ENCODE data around the gene BLVRB.
A peak's percentile ranks its signal among the peaks of the same experiment; 100 is the strongest.
"Not testable (repeated sequence)": the region's sequence is repeated elsewhere in the genome, so short reads cannot be mapped to it uniquely, and the experiment has no call there.

BLVRB gene

GRCh38 chr19:40469011-40469410 lies 3.5 kb upstream of the BLVRB start:
- Histone ChIP-seq H3K27me3 (replicated peaks in 2 of 5; ENCODE audit: control insufficient read depth in 4 of 5, insufficient read depth in 5 of 5, low read length in 4 of 5) (peaks cover 0 to 27% (median 12%) of the 10 kb centered on the region in 5 experiments), H3K9me3 (ENCODE audit: control extremely low read depth in 1 of 5, control insufficient read depth in 4 of 5, insufficient read depth in 2 of 5, low read depth in 1 of 5, low read length in 4 of 5) (no peaks in the 10 kb centered on the region), H3K4me3 (ENCODE audit: control insufficient read depth in 1 of 7, extremely low read depth in 1 of 7, insufficient read depth in 4 of 7, low read depth in 2 of 7, low read length in 6 of 7) (no peak overlapping the region), H3K36me3 (ENCODE audit: control insufficient read depth in 4 of 4, insufficient read depth in 4 of 4, low read length in 3 of 4) (no peaks in the 10 kb centered on the region), H3K4me1 (ENCODE audit: control extremely low read depth in 1 of 4, control insufficient read depth in 4 of 4, insufficient read depth in 4 of 4, low read length in 3 of 4) (peaks cover 5 to 28% (median 24%) of the 10 kb centered on the region in 4 experiments), H3K27ac (ENCODE audit: insufficient read depth in 1 of 2, low read depth in 1 of 2, low read length in 2 of 2, poor library complexity in 1 of 2, severe bottlenecking in 2 of 2) (no peak overlapping the region)
- POLR2A ChIA-PET, result no interaction called here
- WGBS (ENCODE audit: insufficient coverage), result 94% methylated on average over 3 of the region's 6 CpGs
- CTCF ChIA-PET, result no interaction called here
- peak in 1 of 3 donors; percentile 14 for DNase-seq

GRCh38 chr19:40466985-40467734 lies 1.6 kb upstream of the BLVRB start, which contains the start of gene SPTBN4:
Gene SPTBN4, plus strand, starts transcription at chr19:40467001. Its CDS starts 5,621 bp downstream, at chr19:40472622.
- peaks cover 5 to 30% (median 27%) of the 10 kb centered on the region in 4 experiments for H3K4me1 ChIP-seq (ENCODE audit: control extremely low read depth in 1 of 4, control insufficient read depth in 4 of 4, insufficient read depth in 4 of 4, low read length in 3 of 4)
- DNase-seq, result no peak
- no peaks in the 10 kb centered on the region for H3K36me3 ChIP-seq (ENCODE audit: control insufficient read depth in 4 of 4, insufficient read depth in 4 of 4, low read length in 3 of 4)
- CTCF ChIA-PET, result interaction anchor here (1.3 to 2.1 kb wide), 2 partner anchors 43 to 54 kb away, joined by 4 to 5 read pairs; no protein-coding TSS in a partner anchor
- H3K4me3 ChIP-seq (ENCODE audit: control insufficient read depth in 1 of 7, extremely low read depth in 1 of 7, insufficient read depth in 4 of 7, low read depth in 2 of 7, low read length in 6 of 7), result peak within 1 kb of the TSS; percentile 7 to 81 (median 68)
- H3K27ac ChIP-seq (ENCODE audit: insufficient read depth in 1 of 2, low read depth in 1 of 2, low read length in 2 of 2, poor library complexity in 1 of 2, severe bottlenecking in 2 of 2), result no peak within 1 kb of the TSS
- POLR2A ChIA-PET, result no interaction called here
- H3K27me3 ChIP-seq (replicated peaks in 2 of 5; ENCODE audit: control insufficient read depth in 4 of 5, insufficient read depth in 5 of 5, low read length in 4 of 5), result peaks cover 0 to 27% (median 12%) of the 10 kb centered on the region in 5 experiments
- H3K9me3 ChIP-seq (ENCODE audit: control extremely low read depth in 1 of 5, control insufficient read depth in 4 of 5, insufficient read depth in 2 of 5, low read depth in 1 of 5, low read length in 4 of 5), result no peaks in the 10 kb centered on the region
- under 1% methylated on average over 68 of the region's 87 CpGs for WGBS (ENCODE audit: insufficient coverage)

- CTCF ChIA-PET, result interaction anchor here (0.7 to 2.1 kb wide), 3 partner anchors 39 to 55 kb away, joined by 3 to 5 read pairs (median 4); no protein-coding TSS in a partner anchor
- Histone ChIP-seq H3K4me1 (ENCODE audit: control extremely low read depth in 1 of 4, control insufficient read depth in 4 of 4, insufficient read depth in 4 of 4, low read length in 3 of 4) (peaks cover 5 to 36% (median 28%) of the 10 kb centered on the region in 4 experiments), H3K27me3 (replicated peaks in 2 of 5; ENCODE audit: control insufficient read depth in 4 of 5, insufficient read depth in 5 of 5, low read length in 4 of 5) (peaks cover 0 to 27% (median 12%) of the 10 kb centered on the region in 5 experiments), H3K4me3 (ENCODE audit: control insufficient read depth in 1 of 7, extremely low read depth in 1 of 7, insufficient read depth in 4 of 7, low read depth in 2 of 7, low read length in 6 of 7) (peak overlapping the region; percentile 7 to 81 (median 68)), H3K9me3 (ENCODE audit: control extremely low read depth in 1 of 5, control insufficient read depth in 4 of 5, insufficient read depth in 2 of 5, low read depth in 1 of 5, low read length in 4 of 5) (no peaks in the 10 kb centered on the region), H3K27ac (ENCODE audit: insufficient read depth in 1 of 2, low read depth in 1 of 2, low read length in 2 of 2, poor library complexity in 1 of 2, severe bottlenecking in 2 of 2) (no peak overlapping the region), H3K36me3 (ENCODE audit: control insufficient read depth in 4 of 4, insufficient read depth in 4 of 4, low read length in 3 of 4) (no peaks in the 10 kb centered on the region)
- 10% methylated on average over 39 of the region's 48 CpGs for WGBS (ENCODE audit: insufficient coverage)
- POLR2A ChIA-PET, result interaction anchor here (0.9 kb wide), 1 partner anchor 23 kb away, joined by 3 read pairs; no protein-coding TSS in a partner anchor
- DNase-seq, result peak; percentile 22 to 75 (median 62)
These were observed 857 bp upstream of the BLVRB start for GRCh38 chr19:40466219-40466984.

- CTCF ChIA-PET, result interaction anchor here (0.7 to 4.2 kb wide), 17 partner anchors 11 to 169 kb away, joined by 3 to 38 read pairs (median 3); partner anchors contain the start of genes LTBP4 and SERTAD1
- POLR2A ChIA-PET, result interaction anchor here (0.9 to 1.1 kb wide), 2 partner anchors 22 to 33 kb away, joined by 3 read pairs; no protein-coding TSS in a partner anchor
- Histone ChIP-seq H3K27ac (ENCODE audit: insufficient read depth in 1 of 2, low read depth in 1 of 2, low read length in 2 of 2, poor library complexity in 1 of 2, severe bottlenecking in 2 of 2) (peak overlapping the region in 1 of 2 experiments; percentile 80), H3K9me3 (ENCODE audit: control extremely low read depth in 1 of 5, control insufficient read depth in 4 of 5, insufficient read depth in 2 of 5, low read depth in 1 of 5, low read length in 4 of 5) (no peaks in the 10 kb centered on the region), H3K36me3 (ENCODE audit: control insufficient read depth in 4 of 4, insufficient read depth in 4 of 4, low read length in 3 of 4) (no peaks in the 10 kb centered on the region), H3K4me3 (ENCODE audit: control insufficient read depth in 1 of 7, extremely low read depth in 1 of 7, insufficient read depth in 4 of 7, low read depth in 2 of 7, low read length in 6 of 7) (peak overlapping the region; percentile 38 to 81 (median 73)), H3K4me1 (ENCODE audit: control extremely low read depth in 1 of 4, control insufficient read depth in 4 of 4, insufficient read depth in 4 of 4, low read length in 3 of 4) (peaks cover 5 to 36% (median 28%) of the 10 kb centered on the region in 4 experiments), H3K27me3 (replicated peaks in 2 of 5; ENCODE audit: control insufficient read depth in 4 of 5, insufficient read depth in 5 of 5, low read length in 4 of 5) (peaks cover 0 to 27% (median 12%) of the 10 kb centered on the region in 5 experiments)
- peak; percentile 46 to 87 (median 86) for DNase-seq
- WGBS (ENCODE audit: insufficient coverage), result 9% methylated on average over 10 of the region's 11 CpGs
These were observed 454 bp downstream of the BLVRB start for GRCh38 chr19:40465025-40465556.

GRCh38 chr19:40464059-40465024 lies 1.2 kb downstream of the BLVRB start:
- Histone ChIP-seq H3K27me3 (replicated peaks in 2 of 5; ENCODE audit: control insufficient read depth in 4 of 5, insufficient read depth in 5 of 5, low read length in 4 of 5) (peaks cover 0 to 27% (median 12%) of the 10 kb centered on the region in 5 experiments), H3K27ac (ENCODE audit: insufficient read depth in 1 of 2, low read depth in 1 of 2, low read length in 2 of 2, poor library complexity in 1 of 2, severe bottlenecking in 2 of 2) (peak overlapping the region in 1 of 2 experiments; percentile 80), H3K4me1 (ENCODE audit: control extremely low read depth in 1 of 4, control insufficient read depth in 4 of 4, insufficient read depth in 4 of 4, low read length in 3 of 4) (peaks cover 5 to 36% (median 28%) of the 10 kb centered on the region in 4 experiments), H3K36me3 (ENCODE audit: control insufficient read depth in 4 of 4, insufficient read depth in 4 of 4, low read length in 3 of 4) (no peaks in the 10 kb centered on the region), H3K4me3 (ENCODE audit: control insufficient read depth in 1 of 7, extremely low read depth in 1 of 7, insufficient read depth in 4 of 7, low read depth in 2 of 7, low read length in 6 of 7) (peak overlapping the region in 6 of 7 experiments; percentile 3 to 81 (median 74)), H3K9me3 (ENCODE audit: control extremely low read depth in 1 of 5, control insufficient read depth in 4 of 5, insufficient read depth in 2 of 5, low read depth in 1 of 5, low read length in 4 of 5) (no peaks in the 10 kb centered on the region)
- WGBS (ENCODE audit: insufficient coverage), result 25% methylated on average over 8 of the region's 11 CpGs
- ChIA-PET CTCF (interaction anchor here (0.6 to 4.2 kb wide), 19 partner anchors 11 to 170 kb away, joined by 3 to 38 read pairs (median 3); partner anchors contain the start of gene LTBP4), POLR2A (interaction anchor here (1.0 to 1.1 kb wide), 2 partner anchors 18 to 34 kb away, joined by 3 read pairs; no protein-coding TSS in a partner anchor)
- DNase-seq, result peak; percentile 75 to 86 (median 82)

- H3K9me3 ChIP-seq (ENCODE audit: control extremely low read depth in 1 of 5, control insufficient read depth in 4 of 5, insufficient read depth in 2 of 5, low read depth in 1 of 5, low read length in 4 of 5); POLR2A ChIA-PET; H3K4me3 ChIP-seq (ENCODE audit: control insufficient read depth in 1 of 7, extremely low read depth in 1 of 7, insufficient read depth in 4 of 7, low read depth in 2 of 7, low read length in 6 of 7); DNase-seq; H3K36me3 ChIP-seq (ENCODE audit: control insufficient read depth in 4 of 4, insufficient read depth in 4 of 4, low read length in 3 of 4): not testable (repeated sequence)
- Histone ChIP-seq H3K27ac (ENCODE audit: insufficient read depth in 1 of 2, low read depth in 1 of 2, low read length in 2 of 2, poor library complexity in 1 of 2, severe bottlenecking in 2 of 2) (peak overlapping the region in 1 of 2 experiments; percentile 80), H3K27me3 (replicated peaks in 2 of 5; ENCODE audit: control insufficient read depth in 4 of 5, insufficient read depth in 5 of 5, low read length in 4 of 5) (peaks cover 0 to 24% (median 12%) of the 10 kb centered on the region in 5 experiments), H3K4me1 (ENCODE audit: control extremely low read depth in 1 of 4, control insufficient read depth in 4 of 4, insufficient read depth in 4 of 4, low read length in 3 of 4) (peaks cover 5 to 36% (median 28%) of the 10 kb centered on the region in 4 experiments)
- CTCF ChIA-PET, result interaction anchor here (0.6 to 4.2 kb wide), 15 partner anchors 10 to 159 kb away, joined by 3 to 38 read pairs (median 3); partner anchors contain the start of gene LTBP4
- 82% methylated on average over 6 of the region's 12 CpGs for WGBS (ENCODE audit: insufficient coverage)
These were observed 1.9 kb downstream of the BLVRB start for GRCh38 chr19:40463587-40464037.

Data from common myeloid progenitor, CD34-positive (primary cell).